PFSK-1 (cell line): ENCODE data around the gene MX2.

Source experiments
- FOXP2 ChIP-seq: optimal IDR thresholded peaks from 2 replicates; pipeline ENCODE3; 2011; ENCODE audit warnings: borderline replicate concordance, control low read depth, inconsistent platforms; ENCODE audit not compliant: insufficient read depth; ENCODE audit errors: extremely low read length, extremely low read depth
- POLR2AphosphoS5 ChIP-seq: IDR thresholded peaks from 2 replicates; pipeline ENCODE4 v1.6.1; 2012; ENCODE audit warnings: low read depth, mild to moderate bottlenecking, control low read depth, low read length, moderate library complexity
- REST ChIP-seq, 2 experiments: IDR thresholded peaks; 2 replicates each; pipeline versions ENCODE4 v1.6.1 to v1.8.0; 2011 to 2012; ENCODE audit warnings: low read depth in 2 of 2, low read length in 2 of 2, control low read depth in 1 of 2, inconsistent platforms in 1 of 2, mild to moderate bottlenecking in 1 of 2, moderate library complexity in 1 of 2; ENCODE audit not compliant: insufficient read depth in 1 of 2
- SIN3A ChIP-seq: IDR thresholded peaks from 2 replicates; pipeline ENCODE4 v1.6.1; 2012; ENCODE audit warnings: mild to moderate bottlenecking, low read length, moderate library complexity, borderline replicate concordance; ENCODE audit not compliant: insufficient read depth
- TAF1 ChIP-seq: IDR thresholded peaks from 2 replicates; pipeline ENCODE4 v1.6.1; 2012; ENCODE audit warnings: low read length, control low read depth, borderline replicate concordance; ENCODE audit not compliant: insufficient read depth

Gene MX2

GRCh38 chr21:41403966-41404365, 42.1 kb downstream of the MX2 start:
- TF ChIP-seq REST (IDR thresholded peaks at IDR 0.05; ENCODE audit: insufficient read depth in 1 of 2, low read depth in 2 of 2, low read length in 2 of 2) = no peak
- no peak for TF ChIP-seq SIN3A
- no peak for TF ChIP-seq FOXP2
- no peak for TF ChIP-seq POLR2AphosphoS5
- no peak for TF ChIP-seq TAF1

- no peak for TF ChIP-seq REST (IDR thresholded peaks at IDR 0.05; ENCODE audit: insufficient read depth in 1 of 2, low read depth in 2 of 2, low read length in 2 of 2)
- TF ChIP-seq POLR2AphosphoS5 = no peak
- no peak for TF ChIP-seq FOXP2
- no peak for TF ChIP-seq TAF1
- TF ChIP-seq SIN3A = no peak
These were observed 43.5 kb downstream of the MX2 start for GRCh38 chr21:41405321-41405720.

- no peak for TF ChIP-seq TAF1
- TF ChIP-seq REST (IDR thresholded peaks at IDR 0.05; ENCODE audit: insufficient read depth in 1 of 2, low read depth in 2 of 2, low read length in 2 of 2) = no peak
- no peak for TF ChIP-seq SIN3A
- no peak for TF ChIP-seq POLR2AphosphoS5
- no peak for TF ChIP-seq FOXP2
These were observed 44.5 kb downstream of the MX2 start for GRCh38 chr21:41406340-41406739.

GRCh38 chr21:41407541-41408460, 46.0 kb downstream of the MX2 start:
- TF ChIP-seq REST (IDR thresholded peaks at IDR 0.05; ENCODE audit: insufficient read depth in 1 of 2, low read depth in 2 of 2, low read length in 2 of 2) (no peak), TAF1 (no peak), SIN3A (no peak), POLR2AphosphoS5 (no peak), FOXP2 (no peak)
